HL-60 (cell line): ENCODE results near the gene CSTB.

Experiments used
- GABPA ChIP-seq: IDR thresholded peaks from 2 replicates; pipeline ENCODE4 v1.6.1; 2012; ENCODE audit warnings: low read depth
- POLR2AphosphoS5 ChIP-seq: IDR thresholded peaks from 2 replicates; pipeline ENCODE4 v1.6.1; 2012; ENCODE audit warnings: low read depth
- TF ChIP-seq, protein P1 (sequence below): IDR thresholded peaks from one replicate; pipeline ENCODE4 v1.5.1; 2011; ENCODE audit warnings: low read length, control low read depth, inconsistent platforms; ENCODE audit not compliant: insufficient read depth
- TF ChIP-seq, protein P2 (sequence below): IDR thresholded peaks from 2 replicates; pipeline ENCODE4 v1.6.1; 2012; ENCODE audit warnings: low read depth; ENCODE audit not compliant: insufficient replicate concordance

DNA sequence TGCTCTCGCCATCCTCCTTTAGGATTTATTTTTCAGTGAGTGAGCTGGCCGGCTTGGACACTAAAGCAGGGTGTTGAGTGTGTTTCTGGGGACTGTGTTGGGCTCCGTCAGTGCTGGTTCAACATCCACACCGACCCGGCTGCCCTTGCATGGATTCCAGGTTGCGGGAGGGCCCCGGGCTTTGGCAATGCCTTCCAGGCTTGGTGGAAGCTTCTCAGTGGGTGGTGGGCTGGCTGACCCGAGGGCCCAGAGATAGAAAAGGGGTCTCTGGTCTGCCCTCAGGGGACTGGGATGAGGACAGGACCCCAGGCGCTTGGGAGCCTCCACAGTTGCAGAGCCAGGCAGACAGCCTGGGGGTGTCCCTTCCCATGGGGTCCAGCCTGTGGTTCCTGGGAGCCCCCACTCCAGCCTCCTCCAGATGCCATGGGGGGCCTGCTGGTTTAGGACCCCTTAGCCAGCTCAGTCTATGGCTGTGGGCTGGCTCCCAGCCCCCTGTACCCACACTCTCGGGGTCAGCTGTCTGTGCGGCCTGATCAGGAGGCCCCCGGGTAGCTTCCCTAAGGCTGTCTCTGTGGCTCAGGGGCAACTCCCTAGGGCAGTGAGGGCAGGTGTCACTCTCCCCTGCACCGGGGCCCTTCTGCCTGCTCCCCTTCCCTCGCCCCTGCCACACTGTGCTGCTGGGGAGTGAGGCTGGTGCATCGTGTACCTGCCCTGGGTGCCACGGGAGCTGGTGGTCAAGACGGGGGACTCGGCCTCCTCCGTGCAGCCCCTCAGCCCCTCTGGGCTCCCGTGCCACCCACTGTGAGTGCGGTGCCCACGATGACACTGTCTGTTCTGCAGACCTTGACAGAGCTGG is 40.6 kb downstream of the CSTB start:
- no peak for TF ChIP-seq GABPA
- TF ChIP-seq, protein P1, sequence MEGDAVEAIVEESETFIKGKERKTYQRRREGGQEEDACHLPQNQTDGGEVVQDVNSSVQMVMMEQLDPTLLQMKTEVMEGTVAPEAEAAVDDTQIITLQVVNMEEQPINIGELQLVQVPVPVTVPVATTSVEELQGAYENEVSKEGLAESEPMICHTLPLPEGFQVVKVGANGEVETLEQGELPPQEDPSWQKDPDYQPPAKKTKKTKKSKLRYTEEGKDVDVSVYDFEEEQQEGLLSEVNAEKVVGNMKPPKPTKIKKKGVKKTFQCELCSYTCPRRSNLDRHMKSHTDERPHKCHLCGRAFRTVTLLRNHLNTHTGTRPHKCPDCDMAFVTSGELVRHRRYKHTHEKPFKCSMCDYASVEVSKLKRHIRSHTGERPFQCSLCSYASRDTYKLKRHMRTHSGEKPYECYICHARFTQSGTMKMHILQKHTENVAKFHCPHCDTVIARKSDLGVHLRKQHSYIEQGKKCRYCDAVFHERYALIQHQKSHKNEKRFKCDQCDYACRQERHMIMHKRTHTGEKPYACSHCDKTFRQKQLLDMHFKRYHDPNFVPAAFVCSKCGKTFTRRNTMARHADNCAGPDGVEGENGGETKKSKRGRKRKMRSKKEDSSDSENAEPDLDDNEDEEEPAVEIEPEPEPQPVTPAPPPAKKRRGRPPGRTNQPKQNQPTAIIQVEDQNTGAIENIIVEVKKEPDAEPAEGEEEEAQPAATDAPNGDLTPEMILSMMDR = no peak
- TF ChIP-seq POLR2AphosphoS5 = no peak
- TF ChIP-seq, protein P2, sequence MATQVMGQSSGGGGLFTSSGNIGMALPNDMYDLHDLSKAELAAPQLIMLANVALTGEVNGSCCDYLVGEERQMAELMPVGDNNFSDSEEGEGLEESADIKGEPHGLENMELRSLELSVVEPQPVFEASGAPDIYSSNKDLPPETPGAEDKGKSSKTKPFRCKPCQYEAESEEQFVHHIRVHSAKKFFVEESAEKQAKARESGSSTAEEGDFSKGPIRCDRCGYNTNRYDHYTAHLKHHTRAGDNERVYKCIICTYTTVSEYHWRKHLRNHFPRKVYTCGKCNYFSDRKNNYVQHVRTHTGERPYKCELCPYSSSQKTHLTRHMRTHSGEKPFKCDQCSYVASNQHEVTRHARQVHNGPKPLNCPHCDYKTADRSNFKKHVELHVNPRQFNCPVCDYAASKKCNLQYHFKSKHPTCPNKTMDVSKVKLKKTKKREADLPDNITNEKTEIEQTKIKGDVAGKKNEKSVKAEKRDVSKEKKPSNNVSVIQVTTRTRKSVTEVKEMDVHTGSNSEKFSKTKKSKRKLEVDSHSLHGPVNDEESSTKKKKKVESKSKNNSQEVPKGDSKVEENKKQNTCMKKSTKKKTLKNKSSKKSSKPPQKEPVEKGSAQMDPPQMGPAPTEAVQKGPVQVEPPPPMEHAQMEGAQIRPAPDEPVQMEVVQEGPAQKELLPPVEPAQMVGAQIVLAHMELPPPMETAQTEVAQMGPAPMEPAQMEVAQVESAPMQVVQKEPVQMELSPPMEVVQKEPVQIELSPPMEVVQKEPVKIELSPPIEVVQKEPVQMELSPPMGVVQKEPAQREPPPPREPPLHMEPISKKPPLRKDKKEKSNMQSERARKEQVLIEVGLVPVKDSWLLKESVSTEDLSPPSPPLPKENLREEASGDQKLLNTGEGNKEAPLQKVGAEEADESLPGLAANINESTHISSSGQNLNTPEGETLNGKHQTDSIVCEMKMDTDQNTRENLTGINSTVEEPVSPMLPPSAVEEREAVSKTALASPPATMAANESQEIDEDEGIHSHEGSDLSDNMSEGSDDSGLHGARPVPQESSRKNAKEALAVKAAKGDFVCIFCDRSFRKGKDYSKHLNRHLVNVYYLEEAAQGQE = no peak
